Activated CD4-positive, alpha-beta memory T cell treated with anti-CD3 and anti-CD28 coated beads, Interleukin-2, amount 10 ng/mL, durations not matched to agents 7 days and 5 days (primary cell): ENCODE measurements around the gene SAMHD1. TPM values are rescaled to one million over a fixed set of nuclear protein-coding genes. Genes with fewer than 3 reads are reported as not detected.
"Not testable (repeated sequence)": the region's sequence is repeated elsewhere in the genome, so short reads cannot be mapped to it uniquely, and the experiment has no call there.

Source experiments
- CTCF ChIA-PET: fragments of 350-600 bp; sonication (Branson Sonifier 250); formaldehyde crosslinking; loops from one replicate; lab custom pipeline; 2021; ENCODE audit warnings: antibody characterized with exemption, inconsistent platforms; lab: Charles Lee
- POLR2A ChIA-PET: fragments of 350-600 bp; sonication (Branson Sonifier 250); formaldehyde crosslinking; loops from one replicate; lab custom pipeline; 2021; ENCODE audit warnings: antibody characterized with exemption; lab: Charles Lee
- DNase-seq: peaks from one replicate; pipeline ENCODE4 v3.0.0-alpha.2; 2020
- H3K27ac Mint-ChIP-seq: one replicate; pipeline ENCODE4 v1.8.0; 2021; ENCODE audit warnings: mild to moderate bottlenecking, mixed read lengths
- H3K27me3 Mint-ChIP-seq: one replicate; pipeline ENCODE4 v1.8.0; 2021; ENCODE audit warnings: mixed read lengths
- H3K36me3 Mint-ChIP-seq: one replicate; pipeline ENCODE4 v1.8.0; 2021; ENCODE audit warnings: low read depth, mixed read lengths
- H3K4me1 Mint-ChIP-seq: one replicate; pipeline ENCODE4 v1.8.0; 2021; ENCODE audit warnings: mixed read lengths
- H3K4me3 Mint-ChIP-seq: one replicate; pipeline ENCODE4 v1.8.0; 2021; ENCODE audit warnings: mild to moderate bottlenecking, mixed read lengths
- H3K9me3 Mint-ChIP-seq: one replicate; pipeline ENCODE4 v1.8.0; 2021; ENCODE audit warnings: mixed read lengths
- total RNA-seq, 2 experiments: library from RNA; stranded (reverse); gene quantifications; one replicate each; pipeline ENCODE4 v1.2.3, GENCODE V29; 2021

Gene SAMHD1
- total RNA-seq, 2 experiments from 2014 or later, result 272 TPM

DNA sequence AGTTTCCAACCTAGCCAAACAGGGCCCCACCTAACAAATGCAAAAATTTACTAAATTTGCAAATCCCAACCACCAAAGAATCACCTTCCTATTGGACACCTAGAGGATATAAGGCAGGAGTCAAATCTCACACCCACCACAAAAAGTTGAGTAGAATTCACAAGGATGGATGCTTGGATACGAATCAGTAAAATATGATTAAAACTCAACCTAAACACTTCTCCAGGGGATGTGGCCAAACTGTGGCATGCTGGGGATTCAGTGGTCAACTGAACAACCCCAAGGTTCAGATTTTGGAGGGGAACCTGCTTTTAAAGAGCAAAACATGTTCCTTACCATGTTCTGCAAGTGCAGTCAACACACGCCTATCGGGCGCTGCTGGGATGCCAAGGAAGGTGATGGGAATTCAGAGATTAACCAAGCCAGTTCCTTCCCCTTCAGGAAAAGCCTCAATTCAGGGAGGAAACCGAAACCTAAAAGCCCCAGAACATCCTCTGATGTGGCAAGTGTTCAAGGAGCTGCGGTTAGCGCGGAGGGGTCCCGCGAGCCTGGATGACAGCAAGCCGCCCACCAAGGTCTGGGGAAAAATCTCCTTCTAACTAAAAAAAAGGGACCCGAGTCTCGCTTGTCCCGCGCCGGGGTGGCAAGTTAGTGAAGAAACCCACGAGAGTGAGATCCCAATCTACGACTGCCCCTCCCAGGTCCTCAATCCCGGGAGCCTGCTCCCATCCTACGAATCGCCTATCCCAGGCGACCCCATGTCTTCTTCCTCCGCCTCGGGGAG is 902 bp downstream of the SAMHD1 start:
- Mint-ChIP-seq H3K4me1 (peaks cover 44% of the 10 kb centered on the region), H3K36me3 (peaks cover 44% of the 10 kb centered on the region), H3K27me3 (no peaks in the 10 kb centered on the region), H3K27ac (peak overlapping the region; percentile 97), H3K4me3 (peak overlapping the region; percentile 92), H3K9me3 (no peaks in the 10 kb centered on the region)
- peak; percentile 56 for DNase-seq
- CTCF ChIA-PET, result interaction anchor here (0.6 kb wide), 1 partner anchor 92 kb away, joined by 4 read pairs; no protein-coding TSS in a partner anchor
- POLR2A ChIA-PET, result interaction anchor here (1.0 to 2.6 kb wide), 7 partner anchors 19 to 144 kb away, joined by 3 to 13 read pairs (median 5); no protein-coding TSS in a partner anchor

DNA sequence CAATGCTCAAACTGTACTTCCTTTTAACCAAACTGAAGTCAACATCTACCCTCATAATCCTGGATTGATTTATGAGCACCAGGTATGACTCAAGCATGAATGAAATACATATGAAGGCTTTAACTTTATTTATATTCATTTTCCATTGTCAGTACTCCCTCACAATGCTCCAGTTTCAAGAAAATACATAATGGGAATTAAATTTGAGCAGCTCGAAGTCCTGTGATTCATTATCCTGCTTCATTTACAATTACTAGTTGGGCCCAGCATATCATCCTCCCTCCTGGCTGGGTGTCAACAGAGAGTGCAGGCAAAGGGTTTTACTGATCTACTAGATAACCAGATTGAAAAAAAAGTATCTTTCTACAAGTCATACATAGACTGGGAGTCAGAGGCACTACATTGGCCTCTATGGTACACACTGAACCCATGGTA is 10.1 kb downstream of the SAMHD1 start:
- H3K27me3 Mint-ChIP-seq, result no peaks in the 10 kb centered on the region
- peak overlapping the region; percentile 5 for H3K4me3 Mint-ChIP-seq
- no peaks in the 10 kb centered on the region for H3K9me3 Mint-ChIP-seq
- H3K4me1 Mint-ChIP-seq, result peaks cover 74% of the 10 kb centered on the region
- H3K27ac Mint-ChIP-seq, result peak overlapping the region; percentile 68
- POLR2A ChIA-PET, result interaction anchor here (1.1 kb wide), 1 partner anchor 9 kb away, joined by 4 read pairs; no protein-coding TSS in a partner anchor
- DNase-seq, result no peak
- H3K36me3 Mint-ChIP-seq, result peaks cover 80% of the 10 kb centered on the region
- CTCF ChIA-PET, result no interaction called here

- CTCF ChIA-PET, result interaction anchor here (0.5 to 2.3 kb wide), 4 partner anchors 18 to 78 kb away, joined by 3 to 7 read pairs (median 3); no protein-coding TSS in a partner anchor
- no peak overlapping the region for H3K4me3 Mint-ChIP-seq
- POLR2A ChIA-PET, result interaction anchor here (1.0 to 2.9 kb wide), 3 partner anchors 16 to 241 kb away, joined by 3 to 8 read pairs (median 3); partner anchors contain the start of gene RPN2
- H3K4me1 Mint-ChIP-seq, result peaks cover 58% of the 10 kb centered on the region
- peaks cover 65% of the 10 kb centered on the region for H3K36me3 Mint-ChIP-seq
- H3K27ac Mint-ChIP-seq, result no peak overlapping the region
- DNase-seq, result no peak
- H3K27me3 Mint-ChIP-seq, result no peaks in the 10 kb centered on the region
- no peaks in the 10 kb centered on the region for H3K9me3 Mint-ChIP-seq
Measured at GRCh38 chr20:36937402-36937770, 14.1 kb downstream of the SAMHD1 start.

DNA sequence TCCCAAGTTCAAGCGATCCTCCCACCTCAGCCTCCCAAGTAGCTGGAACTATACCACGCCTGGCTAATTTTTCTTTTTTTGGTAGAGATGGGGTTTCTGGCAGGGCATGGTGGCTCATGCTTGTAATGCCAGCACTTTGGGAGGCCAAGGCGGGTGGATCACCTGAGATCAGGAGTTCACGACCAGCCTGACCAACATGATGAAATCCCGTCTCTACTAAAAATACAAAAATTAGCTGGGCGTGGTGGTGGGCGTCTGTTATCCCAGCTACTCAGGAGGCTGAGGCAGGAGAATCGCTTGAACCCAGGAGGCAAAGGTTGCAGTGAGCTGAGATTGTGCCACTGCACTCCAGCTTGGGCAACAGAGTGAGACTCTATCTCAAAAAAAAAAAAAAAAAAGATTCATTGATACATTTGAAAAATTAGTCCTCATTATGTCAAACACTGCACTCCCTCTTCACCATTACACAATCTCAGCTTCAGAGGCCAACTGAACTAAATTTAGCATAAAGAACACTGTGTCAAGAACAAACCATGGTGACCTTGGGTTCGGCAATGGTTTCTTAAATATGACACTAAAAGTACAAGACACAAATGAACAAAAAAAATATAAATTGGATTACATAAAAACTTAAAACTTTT is 14.6 kb downstream of the SAMHD1 start:
- not testable (repeated sequence) for H3K4me3 Mint-ChIP-seq, DNase-seq, H3K9me3 Mint-ChIP-seq, H3K27me3 Mint-ChIP-seq, H3K27ac Mint-ChIP-seq
- Mint-ChIP-seq H3K4me1 (peaks cover 57% of the 10 kb centered on the region), H3K36me3 (peaks cover 67% of the 10 kb centered on the region)
- CTCF ChIA-PET, result interaction anchor here (0.5 to 2.3 kb wide), 6 partner anchors 12 to 463 kb away, joined by 3 to 7 read pairs (median 3); no protein-coding TSS in a partner anchor
- POLR2A ChIA-PET, result interaction anchor here (1.0 to 2.9 kb wide), 6 partner anchors 15 to 242 kb away, joined by 3 to 8 read pairs (median 3); partner anchors contain the start of gene RPN2

DNA sequence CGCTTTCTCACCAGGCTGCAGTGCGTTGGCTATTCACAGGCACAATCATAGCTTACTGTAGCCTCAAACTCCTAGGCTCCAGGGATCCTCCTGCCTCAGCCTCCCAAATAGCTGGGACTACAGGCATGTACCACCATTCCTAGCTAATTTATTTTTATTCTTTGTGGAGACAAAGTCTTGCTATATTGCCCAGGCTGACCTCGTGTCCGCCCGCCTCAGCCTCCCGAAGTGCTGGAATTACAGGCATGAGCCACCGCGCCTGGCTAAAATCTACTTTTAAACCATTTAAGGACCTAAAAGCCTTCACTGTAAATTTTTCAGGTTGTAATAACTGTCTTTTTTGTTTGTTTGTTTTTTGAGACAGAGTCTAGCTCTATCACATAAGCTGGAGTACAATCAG is 15.2 kb downstream of the SAMHD1 start:
- H3K4me1 Mint-ChIP-seq, result peaks cover 56% of the 10 kb centered on the region
- no peak for DNase-seq
- peaks cover 67% of the 10 kb centered on the region for H3K36me3 Mint-ChIP-seq
- no peaks in the 10 kb centered on the region for H3K9me3 Mint-ChIP-seq
- CTCF ChIA-PET, result interaction anchor here (0.6 to 2.3 kb wide), 3 partner anchors 11 to 463 kb away, joined by 3 to 7 read pairs (median 3); no protein-coding TSS in a partner anchor
- POLR2A ChIA-PET, result interaction anchor here (1.0 to 2.9 kb wide), 4 partner anchors 15 to 100 kb away, joined by 3 to 8 read pairs (median 4); no protein-coding TSS in a partner anchor
- H3K4me3 Mint-ChIP-seq, result no peak overlapping the region
- H3K27me3 Mint-ChIP-seq, result no peaks in the 10 kb centered on the region
- no peak overlapping the region for H3K27ac Mint-ChIP-seq

DNA sequence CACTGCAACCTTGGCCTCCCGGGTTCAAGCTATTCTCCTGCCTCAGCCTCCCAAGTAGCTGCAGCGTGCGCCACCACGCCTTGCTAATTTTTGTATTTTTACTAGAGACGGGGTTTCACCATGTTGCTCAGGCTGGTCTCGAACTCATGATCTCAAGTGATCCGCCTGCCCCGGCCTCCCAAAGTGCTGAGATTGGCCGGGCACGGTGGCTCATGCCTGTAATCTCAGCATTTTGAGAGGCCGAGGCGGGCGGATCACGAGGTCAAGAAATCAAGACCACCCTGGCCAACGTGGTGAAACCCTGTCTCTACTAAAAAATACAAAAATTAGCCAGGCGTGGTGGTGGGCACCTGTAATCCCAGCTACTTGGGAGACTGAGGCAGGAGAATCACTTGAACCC is 17.9 kb downstream of the SAMHD1 start:
- H3K27me3 Mint-ChIP-seq, CTCF ChIA-PET, H3K27ac Mint-ChIP-seq, H3K4me3 Mint-ChIP-seq, DNase-seq, H3K9me3 Mint-ChIP-seq: not testable (repeated sequence)
- POLR2A ChIA-PET, result interaction anchor here (1.2 to 1.6 kb wide), 2 partner anchors 9 to 16 kb away, joined by 4 read pairs; no protein-coding TSS in a partner anchor
- peaks cover 57% of the 10 kb centered on the region for H3K4me1 Mint-ChIP-seq
- H3K36me3 Mint-ChIP-seq, result peaks cover 73% of the 10 kb centered on the region

DNA sequence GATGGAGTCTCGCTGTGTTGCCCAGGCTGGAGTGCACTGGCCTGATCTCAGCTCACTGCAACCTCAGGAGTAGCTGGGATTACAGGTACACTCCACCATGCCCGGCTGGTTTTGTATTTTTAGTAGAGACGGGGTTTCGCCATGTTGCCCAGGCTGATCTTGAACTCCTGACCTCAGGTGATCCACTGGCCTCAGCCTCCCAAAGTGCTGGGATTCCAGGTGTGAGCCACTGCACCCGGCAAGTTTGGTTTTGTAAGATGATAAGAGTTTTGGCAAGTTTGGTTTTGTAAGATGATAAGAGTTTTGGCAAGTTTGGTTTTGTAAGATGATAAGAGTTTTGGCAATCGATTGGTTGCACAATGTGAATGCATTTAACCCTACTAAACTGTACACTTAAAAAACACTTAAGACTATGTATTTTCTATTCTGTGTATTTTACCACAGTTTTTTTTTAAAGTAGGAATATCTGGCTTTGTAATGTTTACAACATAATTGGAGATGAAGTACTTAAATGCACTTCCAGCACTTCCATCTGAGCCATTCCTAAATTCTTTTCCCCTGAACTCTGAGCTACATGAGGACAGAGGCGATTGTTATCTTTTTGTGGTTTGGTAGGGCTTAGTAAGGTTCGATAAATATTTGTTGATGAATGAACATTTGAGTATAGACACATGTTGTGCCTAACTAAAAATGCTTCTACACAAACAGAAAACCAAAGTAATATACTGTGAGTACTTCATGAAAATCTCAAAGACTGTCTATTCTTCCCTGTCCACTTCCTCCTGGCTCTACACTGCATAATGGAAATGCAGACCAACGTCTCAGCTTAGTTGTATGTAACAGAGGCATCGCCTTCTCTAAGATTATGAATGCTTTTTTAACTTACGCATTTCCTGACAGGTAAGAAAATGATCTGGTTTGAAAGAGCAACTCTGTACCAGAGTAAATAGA is 18.8 kb downstream of the SAMHD1 start:
- DNase-seq, result no peak
- peaks cover 57% of the 10 kb centered on the region for H3K4me1 Mint-ChIP-seq
- H3K9me3 Mint-ChIP-seq, result no peaks in the 10 kb centered on the region
- CTCF ChIA-PET, result interaction anchor here (3.3 kb wide), 1 partner anchor 13 kb away, joined by 11 read pairs; no protein-coding TSS in a partner anchor
- H3K27me3 Mint-ChIP-seq, result no peaks in the 10 kb centered on the region
- POLR2A ChIA-PET, result interaction anchor here (0.5 to 2.8 kb wide), 5 partner anchors 9 to 40 kb away, joined by 3 to 10 read pairs (median 4); no protein-coding TSS in a partner anchor
- no peak overlapping the region for H3K4me3 Mint-ChIP-seq
- peaks cover 73% of the 10 kb centered on the region for H3K36me3 Mint-ChIP-seq
- peak overlapping the region; percentile 64 for H3K27ac Mint-ChIP-seq

- Mint-ChIP-seq H3K4me1 (peaks cover 53% of the 10 kb centered on the region), H3K27ac (peak overlapping the region; percentile 75), H3K36me3 (peaks cover 73% of the 10 kb centered on the region)
- H3K27me3 Mint-ChIP-seq, H3K9me3 Mint-ChIP-seq, DNase-seq, H3K4me3 Mint-ChIP-seq: not testable (repeated sequence)
- POLR2A ChIA-PET, result interaction anchor here (0.7 to 2.8 kb wide), 3 partner anchors 10 to 38 kb away, joined by 3 to 10 read pairs (median 4); no protein-coding TSS in a partner anchor
- CTCF ChIA-PET, result interaction anchor here (3.3 kb wide), 1 partner anchor 13 kb away, joined by 11 read pairs; no protein-coding TSS in a partner anchor
Measured at GRCh38 chr20:36932067-36932466, 19.4 kb downstream of the SAMHD1 start.

DNA sequence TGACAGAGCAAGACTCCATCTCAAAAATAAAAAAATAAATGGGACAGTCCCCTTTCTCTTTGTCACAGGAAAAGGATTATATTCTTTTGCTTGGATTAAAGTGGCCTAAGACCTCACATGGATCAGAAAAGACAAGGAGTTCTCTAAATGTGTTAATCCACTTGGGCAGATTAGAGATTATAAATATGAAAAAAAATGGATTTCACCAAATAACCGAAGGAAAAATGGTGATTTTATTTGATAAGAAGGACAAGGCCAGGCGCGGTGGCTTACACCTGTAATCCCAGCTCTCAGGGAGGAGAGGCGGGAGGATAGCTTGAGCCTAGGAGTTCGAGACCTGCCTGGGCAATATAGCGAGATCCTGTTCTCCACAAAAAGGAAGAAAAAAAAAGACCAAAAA is 21.8 kb downstream of the SAMHD1 start:
- no peaks in the 10 kb centered on the region for H3K9me3 Mint-ChIP-seq

GRCh38 chr20:36929290-36929689 is 22.2 kb downstream of the SAMHD1 start:
- Mint-ChIP-seq H3K27ac (peak overlapping the region; percentile 93), H3K4me3 (no peak overlapping the region), H3K36me3 (peaks cover 82% of the 10 kb centered on the region), H3K9me3 (no peaks in the 10 kb centered on the region), H3K27me3 (no peaks in the 10 kb centered on the region), H3K4me1 (peaks cover 48% of the 10 kb centered on the region)
- ChIA-PET POLR2A (no interaction called here), CTCF (interaction anchor here (0.7 to 3.3 kb wide), 2 partner anchors 10 to 116 kb away, joined by 3 to 11 read pairs; no protein-coding TSS in a partner anchor)
- DNase-seq, result no peak

More for the DNA sequence above, 21.8 kb downstream of the SAMHD1 start:
- H3K27me3 Mint-ChIP-seq, result no peaks in the 10 kb centered on the region
- peaks cover 46% of the 10 kb centered on the region for H3K4me1 Mint-ChIP-seq
- ChIA-PET CTCF (interaction anchor here (0.7 to 3.3 kb wide), 4 partner anchors 8 to 121 kb away, joined by 3 to 11 read pairs (median 4); no protein-coding TSS in a partner anchor), POLR2A (interaction anchor here (1.1 to 2.8 kb wide), 2 partner anchors 8 to 10 kb away, joined by 5 to 10 read pairs; no protein-coding TSS in a partner anchor)
- H3K4me3 Mint-ChIP-seq, result no peak overlapping the region
- no peak for DNase-seq
- H3K36me3 Mint-ChIP-seq, result peaks cover 80% of the 10 kb centered on the region
- H3K27ac Mint-ChIP-seq, result peak overlapping the region; percentile 93

GRCh38 chr20:36927704-36928103 is 23.8 kb downstream of the SAMHD1 start:
- peaks cover 85% of the 10 kb centered on the region for H3K36me3 Mint-ChIP-seq
- POLR2A ChIA-PET, result no interaction called here
- H3K4me3 Mint-ChIP-seq, result no peak overlapping the region
- peak overlapping the region; percentile 16 for H3K27ac Mint-ChIP-seq
- peaks cover 44% of the 10 kb centered on the region for H3K4me1 Mint-ChIP-seq
- no peaks in the 10 kb centered on the region for H3K27me3 Mint-ChIP-seq
- no peak for DNase-seq
- CTCF ChIA-PET, result no interaction called here
- no peaks in the 10 kb centered on the region for H3K9me3 Mint-ChIP-seq
